SK-N-SH (cell line): ENCODE data around the gene CCDC81.

Experiments
- CTCF ChIP-seq: fragments of 200-600 bp; sonication (generic); IDR thresholded peaks from 2 replicates; pipeline ENCODE4 v1.6.1; 2017; ENCODE audit warnings: antibody characterized with exemption, mild to moderate bottlenecking, moderate library complexity
- EP300 ChIP-seq, 2 experiments: IDR thresholded peaks; 2 replicates each; pipeline versions ENCODE4 v1.4.0 to v1.6.1; 2012; ENCODE audit warnings: borderline replicate concordance in 1 of 2, low read depth in 1 of 2, low read length in 1 of 2
- JUND ChIP-seq: IDR thresholded peaks from 2 replicates; pipeline ENCODE4 v1.4.0; 2012
- NFIC ChIP-seq: IDR thresholded peaks from 2 replicates; pipeline ENCODE4 v1.4.0; 2012; ENCODE audit warnings: borderline replicate concordance
- NRF1 ChIP-seq: IDR thresholded peaks from 2 replicates; pipeline ENCODE4 v1.6.1; 2012; ENCODE audit warnings: low read depth, mild to moderate bottlenecking, low read length
- PBX3 ChIP-seq: IDR thresholded peaks from 2 replicates; pipeline ENCODE4; 2012
- RAD21 ChIP-seq: IDR thresholded peaks from 2 replicates; pipeline ENCODE4 v1.6.1; 2012; ENCODE audit warnings: mild to moderate bottlenecking, low read length
- RCOR1 ChIP-seq: fragments of 150-350 bp; IDR thresholded peaks from 2 replicates; pipeline ENCODE4 v1.6.1; 2017; ENCODE audit warnings: antibody characterized with exemption, low read length
- REST ChIP-seq: IDR thresholded peaks from 2 replicates; pipeline ENCODE4 v1.6.1; 2012; ENCODE audit warnings: mild to moderate bottlenecking, low read depth, low read length, moderate library complexity
- TEAD4 ChIP-seq: IDR thresholded peaks from 2 replicates; pipeline ENCODE4 v1.4.0; 2012; ENCODE audit warnings: mild to moderate bottlenecking, borderline replicate concordance; ENCODE audit not compliant: insufficient read depth
- ZBTB33 ChIP-seq: IDR thresholded peaks from 2 replicates; pipeline ENCODE4 v1.4.0; 2012; ENCODE audit warnings: low read depth, borderline replicate concordance

- TF ChIP-seq PBX3 (no peak), CTCF (no peak), ZBTB33 (no peak), REST (no peak), NRF1 (no peak), EP300 (IDR thresholded peaks at IDR 0.05; ENCODE audit: borderline replicate concordance in 1 of 2, low read depth in 1 of 2, low read length in 1 of 2) (no peak), RAD21 (no peak), JUND (no peak), NFIC (no peak), TEAD4 (no peak), RCOR1 (no peak)
These were observed 68.7 kb downstream of the CCDC81 start for GRCh38 chr11:86443415-86443814.
